WTC11 (cell line): ENCODE results near the gene MORC3. TPM values are rescaled to one million over a fixed set of nuclear protein-coding genes. Genes with fewer than 3 reads are reported as not detected.

Experiments used
- ATAC-seq: fragments of 200-7000 bp; cut with Tn5 transposase; 2 replicates; pipeline ENCODE4 v1.10.0; 2021; ENCODE audit warnings: mild to moderate bottlenecking, moderate library complexity
- CTCF ChIA-PET: fragments of 300-600 bp; sonication (Branson Sonifier 250); formaldehyde crosslinking; loops from one replicate; lab custom pipeline; 2021; ENCODE audit warnings: antibody characterized with exemption; lab: Charles Lee
- POLR2A ChIA-PET: fragments of 350-600 bp; sonication (Branson Sonifier 250); formaldehyde crosslinking; loops from one replicate; lab custom pipeline; 2021; ENCODE audit warnings: antibody characterized with exemption; lab: Charles Lee
- DNase-seq: peaks from one replicate; pipeline ENCODE4 v3.0.0; 2021; ENCODE audit warnings: low spot score
- H3K27ac Mint-ChIP-seq: 2 replicates; pipeline ENCODE4 v1.8.0; 2021; ENCODE audit warnings: mixed read lengths
- H3K27me3 Mint-ChIP-seq: 2 replicates; pipeline ENCODE4 v1.8.0; 2021; ENCODE audit warnings: low read depth, mild to moderate bottlenecking, moderate library complexity, mixed read lengths
- H3K36me3 Mint-ChIP-seq: 2 replicates; pipeline ENCODE4 v1.8.0; 2021; ENCODE audit warnings: mixed read lengths
- H3K4me1 Mint-ChIP-seq: 2 replicates; pipeline ENCODE4 v1.8.0; 2022; ENCODE audit warnings: mixed read lengths
- H3K4me3 Mint-ChIP-seq: 2 replicates; pipeline ENCODE4 v1.8.0; 2021; ENCODE audit warnings: mild to moderate bottlenecking, moderate library complexity, mixed read lengths
- H3K9me3 Mint-ChIP-seq: 2 replicates; pipeline ENCODE4 v1.8.0; 2021; ENCODE audit warnings: mixed read lengths
- FOXJ3 ChIP-seq: sonication (generic); formaldehyde crosslinking; IDR thresholded peaks from 2 replicates; pipeline ENCODE4 v1.9.0; 2021; ENCODE audit warnings: missing genetic modification reagents, mild to moderate bottlenecking, borderline replicate concordance
- SMAD4 ChIP-seq: sonication (generic); formaldehyde crosslinking; IDR thresholded peaks from 2 replicates; pipeline ENCODE4 v1.8.0; 2022; ENCODE audit warnings: mild to moderate bottlenecking, missing genetic modification reagents
- TEAD1 ChIP-seq: sonication (generic); formaldehyde crosslinking; IDR thresholded peaks from 2 replicates; pipeline ENCODE4 v1.8.0; 2022; ENCODE audit warnings: mild to moderate bottlenecking, missing genetic modification reagents
- ZNF263 ChIP-seq: sonication (generic); formaldehyde crosslinking; IDR thresholded peaks from 2 replicates; pipeline ENCODE4 v1.8.1; 2022; ENCODE audit warnings: low read depth, mild to moderate bottlenecking, moderate library complexity, missing genetic modification reagents
- total RNA-seq: library from RNA; stranded (reverse); gene quantifications from 3 replicates; pipeline ENCODE4 v1.2.3, GENCODE V29; 2021
- TF ChIP-seq, protein P1 (sequence below): sonication (generic); formaldehyde crosslinking; IDR thresholded peaks from 2 replicates; pipeline ENCODE4 v1.8.0; 2022; ENCODE audit warnings: mild to moderate bottlenecking, missing genetic modification reagents
- TF ChIP-seq, protein P2 (sequence below): sonication (generic); formaldehyde crosslinking; IDR thresholded peaks from 2 replicates; pipeline ENCODE4 v1.8.0; 2022; ENCODE audit warnings: mild to moderate bottlenecking, missing genetic modification reagents
- TF ChIP-seq, protein P3 (sequence below): sonication (generic); formaldehyde crosslinking; IDR thresholded peaks from 2 replicates; pipeline ENCODE4 v1.8.1; 2022; ENCODE audit warnings: mild to moderate bottlenecking, moderate library complexity, missing genetic modification reagents
- TF ChIP-seq, protein P4 (sequence below): fragments of 200-600 bp; IDR thresholded peaks from 2 replicates; pipeline ENCODE4 v1.8.0; 2022; ENCODE audit warnings: antibody characterized with exemption
- TF ChIP-seq, protein P5 (sequence below): sonication (generic); formaldehyde crosslinking; IDR thresholded peaks from 2 replicates; pipeline ENCODE4 v1.8.1; 2023; ENCODE audit warnings: mild to moderate bottlenecking, missing genetic modification reagents, moderate library complexity
- TF ChIP-seq, protein P6 (sequence below): sonication (generic); formaldehyde crosslinking; conservative IDR thresholded peaks from 2 replicates; pipeline ENCODE4 v1.8.1; 2023; ENCODE audit warnings: mild to moderate bottlenecking, low read depth, missing genetic modification reagents, moderate library complexity

MORC3 gene
- total RNA-seq, 1 experiment from 2014 or later: 15.9 TPM

DNA sequence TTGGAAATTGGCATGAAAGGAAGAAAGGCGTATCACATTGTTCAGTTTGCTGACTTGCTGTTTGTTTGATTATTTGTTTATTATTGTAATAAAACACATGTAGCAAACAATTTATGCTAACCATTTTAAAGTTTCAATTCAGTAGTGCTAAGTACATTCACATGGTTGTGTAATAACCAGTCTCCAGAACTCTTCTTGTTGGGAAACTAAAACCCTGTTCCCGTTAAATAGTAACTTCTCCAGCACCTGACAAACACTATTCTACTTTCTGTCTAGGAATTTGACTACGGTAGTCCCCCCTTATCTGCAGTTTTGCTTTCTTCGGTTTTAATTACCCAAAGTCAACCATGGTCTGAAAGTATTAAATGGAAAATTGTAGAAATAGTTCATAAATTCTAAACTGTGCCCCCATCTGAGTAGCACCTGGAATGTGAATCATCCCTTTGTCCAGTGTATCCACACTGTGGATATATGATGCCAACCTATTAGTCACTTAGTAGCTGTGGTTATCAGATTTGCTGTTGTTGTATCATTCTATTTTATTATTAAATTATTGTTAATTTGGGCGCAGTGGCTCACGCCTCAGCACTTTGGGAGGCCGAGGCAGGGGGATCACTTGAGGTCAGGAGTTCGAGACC, 5.5 kb downstream of the MORC3 start:
- TF ChIP-seq ZNF263 (CRISPR knock-in tag): no peak
- TF ChIP-seq, protein P1, sequence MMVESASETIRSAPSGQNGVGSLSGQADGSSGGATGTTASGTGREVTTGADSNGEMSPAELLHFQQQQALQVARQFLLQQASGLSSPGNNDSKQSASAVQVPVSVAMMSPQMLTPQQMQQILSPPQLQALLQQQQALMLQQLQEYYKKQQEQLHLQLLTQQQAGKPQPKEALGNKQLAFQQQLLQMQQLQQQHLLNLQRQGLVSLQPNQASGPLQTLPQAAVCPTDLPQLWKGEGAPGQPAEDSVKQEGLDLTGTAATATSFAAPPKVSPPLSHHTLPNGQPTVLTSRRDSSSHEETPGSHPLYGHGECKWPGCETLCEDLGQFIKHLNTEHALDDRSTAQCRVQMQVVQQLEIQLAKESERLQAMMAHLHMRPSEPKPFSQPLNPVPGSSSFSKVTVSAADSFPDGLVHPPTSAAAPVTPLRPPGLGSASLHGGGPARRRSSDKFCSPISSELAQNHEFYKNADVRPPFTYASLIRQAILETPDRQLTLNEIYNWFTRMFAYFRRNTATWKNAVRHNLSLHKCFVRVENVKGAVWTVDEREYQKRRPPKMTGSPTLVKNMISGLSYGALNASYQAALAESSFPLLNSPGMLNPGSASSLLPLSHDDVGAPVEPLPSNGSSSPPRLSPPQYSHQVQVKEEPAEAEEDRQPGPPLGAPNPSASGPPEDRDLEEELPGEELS: no peak
- TF ChIP-seq, protein P2, sequence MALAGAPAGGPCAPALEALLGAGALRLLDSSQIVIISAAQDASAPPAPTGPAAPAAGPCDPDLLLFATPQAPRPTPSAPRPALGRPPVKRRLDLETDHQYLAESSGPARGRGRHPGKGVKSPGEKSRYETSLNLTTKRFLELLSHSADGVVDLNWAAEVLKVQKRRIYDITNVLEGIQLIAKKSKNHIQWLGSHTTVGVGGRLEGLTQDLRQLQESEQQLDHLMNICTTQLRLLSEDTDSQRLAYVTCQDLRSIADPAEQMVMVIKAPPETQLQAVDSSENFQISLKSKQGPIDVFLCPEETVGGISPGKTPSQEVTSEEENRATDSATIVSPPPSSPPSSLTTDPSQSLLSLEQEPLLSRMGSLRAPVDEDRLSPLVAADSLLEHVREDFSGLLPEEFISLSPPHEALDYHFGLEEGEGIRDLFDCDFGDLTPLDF (CRISPR knock-in tag): no peak
- ChIA-PET CTCF (no interaction called here), POLR2A (no interaction called here)
- Mint-ChIP-seq H3K4me3 (no peak overlapping the region), H3K9me3 (no peaks in the 10 kb centered on the region), H3K36me3 (peaks cover 18% of the 10 kb centered on the region), H3K27ac (no peak overlapping the region), H3K4me1 (peaks cover 23% of the 10 kb centered on the region), H3K27me3 (no peaks in the 10 kb centered on the region)
- DNase-seq: no peak
- ATAC-seq: no peak

DNA sequence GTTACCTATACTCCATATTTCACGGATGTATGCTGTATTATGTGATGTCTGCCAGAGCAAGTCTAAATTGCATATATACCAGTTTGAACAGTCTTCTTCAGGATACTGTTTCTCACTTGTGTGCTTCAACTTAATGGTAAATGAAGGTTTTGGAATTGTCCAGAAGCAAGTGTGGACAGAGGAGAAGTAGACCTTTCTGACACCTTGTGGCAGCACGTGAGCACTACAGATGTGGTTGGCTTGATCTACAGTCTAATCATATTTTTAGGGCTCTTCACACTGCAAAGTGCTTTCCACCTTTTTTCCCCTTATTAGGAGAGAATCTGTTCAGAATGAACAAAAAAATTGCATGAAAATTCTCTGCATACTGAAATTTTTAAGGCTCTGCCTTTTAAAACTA, 10.9 kb downstream of the MORC3 start:
- H3K9me3 Mint-ChIP-seq: no peaks in the 10 kb centered on the region
- peaks cover 19% of the 10 kb centered on the region for H3K36me3 Mint-ChIP-seq
- peak; percentile 83 for ATAC-seq
- H3K4me1 Mint-ChIP-seq: peaks cover 9% of the 10 kb centered on the region; the same call in 1 of the 2 replicates
- no peak overlapping the region; the same call in 1 of the 2 replicates for H3K27ac Mint-ChIP-seq
- ChIA-PET CTCF (interaction anchor here (0.8 to 1.7 kb wide), 7 partner anchors 11 to 205 kb away, joined by 3 to 8 read pairs (median 4); partner anchors contain the start of gene MORC3), POLR2A (interaction anchor here (0.6 to 1.4 kb wide), 2 partner anchors 11 to 72 kb away, joined by 3 to 8 read pairs; partner anchors contain the start of gene MORC3)
- no peaks in the 10 kb centered on the region for H3K27me3 Mint-ChIP-seq
- DNase-seq: peak; percentile 45
- no peak overlapping the region for H3K4me3 Mint-ChIP-seq
- TF ChIP-seq FOXJ3 (CRISPR knock-in tag) (no peak), SMAD4 (CRISPR knock-in tag) (no peak)
- TF ChIP-seq, protein P3, sequence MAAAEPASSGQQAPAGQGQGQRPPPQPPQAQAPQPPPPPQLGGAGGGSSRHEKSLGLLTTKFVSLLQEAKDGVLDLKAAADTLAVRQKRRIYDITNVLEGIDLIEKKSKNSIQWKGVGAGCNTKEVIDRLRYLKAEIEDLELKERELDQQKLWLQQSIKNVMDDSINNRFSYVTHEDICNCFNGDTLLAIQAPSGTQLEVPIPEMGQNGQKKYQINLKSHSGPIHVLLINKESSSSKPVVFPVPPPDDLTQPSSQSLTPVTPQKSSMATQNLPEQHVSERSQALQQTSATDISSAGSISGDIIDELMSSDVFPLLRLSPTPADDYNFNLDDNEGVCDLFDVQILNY (CRISPR knock-in tag): no peak
- TF ChIP-seq, protein P4, sequence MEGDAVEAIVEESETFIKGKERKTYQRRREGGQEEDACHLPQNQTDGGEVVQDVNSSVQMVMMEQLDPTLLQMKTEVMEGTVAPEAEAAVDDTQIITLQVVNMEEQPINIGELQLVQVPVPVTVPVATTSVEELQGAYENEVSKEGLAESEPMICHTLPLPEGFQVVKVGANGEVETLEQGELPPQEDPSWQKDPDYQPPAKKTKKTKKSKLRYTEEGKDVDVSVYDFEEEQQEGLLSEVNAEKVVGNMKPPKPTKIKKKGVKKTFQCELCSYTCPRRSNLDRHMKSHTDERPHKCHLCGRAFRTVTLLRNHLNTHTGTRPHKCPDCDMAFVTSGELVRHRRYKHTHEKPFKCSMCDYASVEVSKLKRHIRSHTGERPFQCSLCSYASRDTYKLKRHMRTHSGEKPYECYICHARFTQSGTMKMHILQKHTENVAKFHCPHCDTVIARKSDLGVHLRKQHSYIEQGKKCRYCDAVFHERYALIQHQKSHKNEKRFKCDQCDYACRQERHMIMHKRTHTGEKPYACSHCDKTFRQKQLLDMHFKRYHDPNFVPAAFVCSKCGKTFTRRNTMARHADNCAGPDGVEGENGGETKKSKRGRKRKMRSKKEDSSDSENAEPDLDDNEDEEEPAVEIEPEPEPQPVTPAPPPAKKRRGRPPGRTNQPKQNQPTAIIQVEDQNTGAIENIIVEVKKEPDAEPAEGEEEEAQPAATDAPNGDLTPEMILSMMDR: peak; percentile 60

DNA sequence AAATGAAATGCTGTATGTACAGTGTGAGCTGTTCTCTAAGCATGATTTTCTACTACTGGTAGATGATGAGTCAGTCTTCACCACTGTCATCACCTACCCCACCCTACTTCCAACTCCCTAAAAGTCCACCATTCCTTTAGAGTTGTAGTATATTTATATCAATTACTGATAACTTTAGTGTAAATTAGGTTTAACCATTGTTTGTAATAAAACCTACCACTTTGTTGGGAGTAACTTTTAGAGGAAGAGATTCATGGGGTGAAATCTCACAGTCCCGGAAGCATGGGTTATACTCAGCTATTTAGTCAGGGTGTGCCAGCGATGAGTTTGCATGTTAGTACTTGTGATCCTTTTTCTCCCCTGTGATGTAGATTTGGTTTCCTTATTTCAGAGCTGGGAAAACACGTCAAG, 17.1 kb downstream of the MORC3 start:
- no peaks in the 10 kb centered on the region for H3K9me3 Mint-ChIP-seq
- H3K27ac Mint-ChIP-seq: no peak overlapping the region; the same call in 1 of the 2 replicates
- DNase-seq: no peak
- ChIA-PET CTCF (no interaction called here), POLR2A (no interaction called here)
- ATAC-seq: no peak
- no peak for TF ChIP-seq TEAD1 (CRISPR knock-in tag)
- TF ChIP-seq, protein P5, sequence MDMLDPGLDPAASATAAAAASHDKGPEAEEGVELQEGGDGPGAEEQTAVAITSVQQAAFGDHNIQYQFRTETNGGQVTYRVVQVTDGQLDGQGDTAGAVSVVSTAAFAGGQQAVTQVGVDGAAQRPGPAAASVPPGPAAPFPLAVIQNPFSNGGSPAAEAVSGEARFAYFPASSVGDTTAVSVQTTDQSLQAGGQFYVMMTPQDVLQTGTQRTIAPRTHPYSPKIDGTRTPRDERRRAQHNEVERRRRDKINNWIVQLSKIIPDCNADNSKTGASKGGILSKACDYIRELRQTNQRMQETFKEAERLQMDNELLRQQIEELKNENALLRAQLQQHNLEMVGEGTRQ: no peak
- TF ChIP-seq, protein P6, sequence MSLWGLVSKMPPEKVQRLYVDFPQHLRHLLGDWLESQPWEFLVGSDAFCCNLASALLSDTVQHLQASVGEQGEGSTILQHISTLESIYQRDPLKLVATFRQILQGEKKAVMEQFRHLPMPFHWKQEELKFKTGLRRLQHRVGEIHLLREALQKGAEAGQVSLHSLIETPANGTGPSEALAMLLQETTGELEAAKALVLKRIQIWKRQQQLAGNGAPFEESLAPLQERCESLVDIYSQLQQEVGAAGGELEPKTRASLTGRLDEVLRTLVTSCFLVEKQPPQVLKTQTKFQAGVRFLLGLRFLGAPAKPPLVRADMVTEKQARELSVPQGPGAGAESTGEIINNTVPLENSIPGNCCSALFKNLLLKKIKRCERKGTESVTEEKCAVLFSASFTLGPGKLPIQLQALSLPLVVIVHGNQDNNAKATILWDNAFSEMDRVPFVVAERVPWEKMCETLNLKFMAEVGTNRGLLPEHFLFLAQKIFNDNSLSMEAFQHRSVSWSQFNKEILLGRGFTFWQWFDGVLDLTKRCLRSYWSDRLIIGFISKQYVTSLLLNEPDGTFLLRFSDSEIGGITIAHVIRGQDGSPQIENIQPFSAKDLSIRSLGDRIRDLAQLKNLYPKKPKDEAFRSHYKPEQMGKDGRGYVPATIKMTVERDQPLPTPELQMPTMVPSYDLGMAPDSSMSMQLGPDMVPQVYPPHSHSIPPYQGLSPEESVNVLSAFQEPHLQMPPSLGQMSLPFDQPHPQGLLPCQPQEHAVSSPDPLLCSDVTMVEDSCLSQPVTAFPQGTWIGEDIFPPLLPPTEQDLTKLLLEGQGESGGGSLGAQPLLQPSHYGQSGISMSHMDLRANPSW (CRISPR knock-in tag): no peak
- TF ChIP-seq, all 79 proteins: peak for 0
- peaks cover 65% of the 10 kb centered on the region for H3K36me3 Mint-ChIP-seq
- no peaks in the 10 kb centered on the region for H3K27me3 Mint-ChIP-seq
- no peaks in the 10 kb centered on the region for H3K4me1 Mint-ChIP-seq
- no peak overlapping the region for H3K4me3 Mint-ChIP-seq
